HG03432 (cell line): Measurements from ENCODE around the gene PCLAF.
"Not testable (repeated sequence)": the region's sequence is repeated elsewhere in the genome, so short reads cannot be mapped to it uniquely, and the experiment has no call there.

Experiments used
- ATAC-seq: cut with Tn5 transposase; IDR thresholded peaks from one replicate; pipeline ENCODE4 v1.9.1; 2021; ENCODE audit warnings: mild to moderate bottlenecking, moderate library complexity; ENCODE audit not compliant: unreplicated experiment

PCLAF gene

DNA sequence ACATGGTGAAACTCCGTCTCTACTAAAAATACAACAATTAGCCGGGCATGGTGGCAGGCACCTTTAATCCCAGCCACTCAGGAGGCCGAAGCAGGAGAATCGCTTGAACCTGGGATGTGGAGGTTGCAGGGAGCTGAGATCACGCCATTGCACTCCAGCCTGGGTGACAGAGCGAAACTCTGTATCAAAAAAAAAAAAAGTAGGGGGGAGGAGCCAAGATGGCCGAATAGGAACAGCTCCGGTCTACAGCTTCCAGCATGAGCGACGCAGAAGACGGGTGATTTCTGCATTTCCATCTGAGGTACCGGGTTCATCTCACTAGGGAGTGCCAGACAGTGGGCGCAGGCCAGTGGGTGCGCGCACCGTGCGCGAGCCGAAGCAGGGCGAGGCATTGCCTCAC, 54.8 kb downstream of the PCLAF start:
- not testable (repeated sequence) for ATAC-seq

DNA sequence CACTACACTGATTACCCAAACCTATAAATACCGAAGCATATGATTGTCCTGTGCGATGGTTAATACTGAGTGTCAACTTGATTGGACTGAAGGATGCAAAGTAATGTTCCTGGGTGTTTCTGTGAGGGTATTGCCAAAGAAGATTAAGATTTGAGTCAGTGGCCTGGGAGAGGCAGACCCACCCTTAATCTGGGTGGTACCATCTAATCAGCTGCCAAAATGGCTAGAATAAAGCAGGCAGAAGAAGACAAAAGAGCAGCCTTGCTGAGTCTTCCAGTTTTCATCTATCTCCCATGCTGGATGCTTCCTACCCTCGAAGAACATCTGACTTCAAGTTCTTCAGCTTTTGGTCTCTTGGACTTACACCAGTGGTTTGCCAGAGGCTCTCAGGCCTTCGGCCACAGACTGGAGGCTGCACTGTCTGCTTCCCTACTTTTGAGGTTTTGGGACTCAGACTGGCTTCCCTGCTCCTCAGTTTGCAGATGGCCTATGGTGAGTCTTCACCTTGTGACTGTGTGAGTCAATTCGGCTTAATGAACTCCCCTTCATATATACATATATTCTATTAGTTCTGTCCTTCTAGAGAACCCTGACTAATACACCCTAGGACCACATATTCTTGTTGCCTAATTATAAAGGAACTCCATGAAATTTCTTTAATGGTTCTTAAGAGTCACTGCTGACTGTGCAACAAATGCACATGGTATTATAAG, 56.9 kb downstream of the PCLAF start:
- ATAC-seq: no peak

DNA sequence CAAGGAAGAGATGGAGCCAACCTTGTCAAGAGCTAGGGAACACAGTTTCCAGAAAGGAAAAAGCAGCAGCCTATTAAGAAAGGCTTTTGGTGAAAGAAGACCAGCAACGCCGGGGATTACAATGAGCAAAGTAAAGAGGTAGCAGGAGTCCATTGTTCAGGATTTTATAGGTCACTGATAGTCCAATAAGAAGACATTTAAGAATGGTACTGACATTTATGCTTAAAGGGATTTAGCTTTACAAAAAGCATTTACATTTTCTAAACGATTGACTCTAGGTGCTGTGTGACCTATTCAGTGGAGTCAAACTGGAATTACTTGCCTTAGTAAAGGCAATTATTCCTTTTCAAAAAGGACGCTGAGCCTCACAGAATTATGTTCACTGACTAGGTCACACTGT, 66.0 kb downstream of the PCLAF start:
- ATAC-seq: no peak

GRCh38 chr15:64314456-64314855, 66.8 kb downstream of the PCLAF start:
- ATAC-seq: no peak
